ENCODE data around the gene MALRD1.

GRCh38 chr10:19024611-19025010, 24.0 kb upstream of the MALRD1 start:
- TF ChIP-seq, protein P1, sequence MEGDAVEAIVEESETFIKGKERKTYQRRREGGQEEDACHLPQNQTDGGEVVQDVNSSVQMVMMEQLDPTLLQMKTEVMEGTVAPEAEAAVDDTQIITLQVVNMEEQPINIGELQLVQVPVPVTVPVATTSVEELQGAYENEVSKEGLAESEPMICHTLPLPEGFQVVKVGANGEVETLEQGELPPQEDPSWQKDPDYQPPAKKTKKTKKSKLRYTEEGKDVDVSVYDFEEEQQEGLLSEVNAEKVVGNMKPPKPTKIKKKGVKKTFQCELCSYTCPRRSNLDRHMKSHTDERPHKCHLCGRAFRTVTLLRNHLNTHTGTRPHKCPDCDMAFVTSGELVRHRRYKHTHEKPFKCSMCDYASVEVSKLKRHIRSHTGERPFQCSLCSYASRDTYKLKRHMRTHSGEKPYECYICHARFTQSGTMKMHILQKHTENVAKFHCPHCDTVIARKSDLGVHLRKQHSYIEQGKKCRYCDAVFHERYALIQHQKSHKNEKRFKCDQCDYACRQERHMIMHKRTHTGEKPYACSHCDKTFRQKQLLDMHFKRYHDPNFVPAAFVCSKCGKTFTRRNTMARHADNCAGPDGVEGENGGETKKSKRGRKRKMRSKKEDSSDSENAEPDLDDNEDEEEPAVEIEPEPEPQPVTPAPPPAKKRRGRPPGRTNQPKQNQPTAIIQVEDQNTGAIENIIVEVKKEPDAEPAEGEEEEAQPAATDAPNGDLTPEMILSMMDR (IDR thresholded peaks at IDR 0.05) = no peak
- no peak for TF ChIP-seq POLR2A (IDR thresholded peaks at IDR 0.05)

Data from Peyer's patch (tissue), 4 donors.